Omental fat pad (tissue), 4 donors: Measurements from ENCODE around the gene TMEM255A. TPM values are rescaled to one million over a fixed set of nuclear protein-coding genes. Genes with fewer than 3 reads are reported as not detected.
A peak's percentile ranks its signal among the peaks of the same experiment; 100 is the strongest.

Experiments
- ATAC-seq: fragments of 150-250 bp; one replicate; pipeline ENCODE4 v1.9.1; 2016; ENCODE audit warnings: mild to moderate bottlenecking, moderate library complexity; ENCODE audit not compliant: low FRiP score
- DNase-seq: peaks from one replicate; pipeline ENCODE4 v3.0.0-alpha.2; 2019; ENCODE audit warnings: low spot score
- CTCF ChIP-seq, 3 donors: fragments of 450-650 bp; IDR thresholded peaks; one replicate each; pipeline ENCODE4 v1.5.1; 2016 to 2017; ENCODE audit warnings: antibody characterized with exemption in 3 of 3, mild to moderate bottlenecking in 3 of 3, moderate library complexity in 2 of 3
- total RNA-seq, 4 donors: library from RNA; depleted of rRNA; stranded (reverse); fragments of >200 nt; gene quantifications; one replicate each; pipeline ENCODE4 v1.1.0, GENCODE V29; 2016

TMEM255A gene
- total RNA-seq, 4 donors from 2014 or later, result 1.1 to 12.0 (median 4.8) TPM

DNA sequence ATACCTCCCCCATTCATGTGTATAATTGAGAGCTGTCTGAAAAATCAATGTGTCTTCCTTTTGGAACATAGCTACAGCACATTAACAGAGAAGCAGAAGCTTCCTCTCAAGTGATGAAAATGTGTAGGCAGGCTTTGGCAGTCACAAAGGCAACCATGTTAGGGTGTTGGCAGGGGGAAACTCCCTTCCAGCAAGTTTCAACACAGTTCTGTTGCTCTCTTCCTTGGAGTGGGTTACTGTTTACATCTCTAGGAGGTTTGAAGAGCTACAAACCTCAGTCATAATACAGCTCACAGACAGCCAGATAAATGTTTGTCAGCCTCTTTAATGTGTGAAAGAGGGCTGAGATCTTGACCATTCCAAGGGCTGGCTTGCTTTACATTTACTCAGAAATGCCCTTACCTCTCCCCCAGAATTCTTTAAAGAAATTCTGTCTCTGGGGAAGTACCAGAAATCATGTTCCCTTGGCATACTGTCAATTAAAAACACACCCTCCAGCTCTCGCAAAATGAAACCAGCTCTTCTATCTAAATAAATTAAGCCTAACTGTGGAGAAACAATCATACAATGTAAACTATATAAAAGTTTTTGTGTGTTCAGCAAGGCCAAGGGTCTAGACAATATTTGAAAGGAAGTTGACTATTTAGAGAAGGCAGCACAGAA, 41.8 kb downstream of the TMEM255A start:
- ATAC-seq (peak; percentile 93), DNase-seq (no peak)
- TF ChIP-seq CTCF (IDR thresholded peaks at IDR 0.05), result no peak

GRCh38 chrX:120264341-120264740, 46.9 kb downstream of the TMEM255A start:
- DNase-seq (no peak), ATAC-seq (no peak)
- TF ChIP-seq CTCF (IDR thresholded peaks at IDR 0.05), result no peak

DNA sequence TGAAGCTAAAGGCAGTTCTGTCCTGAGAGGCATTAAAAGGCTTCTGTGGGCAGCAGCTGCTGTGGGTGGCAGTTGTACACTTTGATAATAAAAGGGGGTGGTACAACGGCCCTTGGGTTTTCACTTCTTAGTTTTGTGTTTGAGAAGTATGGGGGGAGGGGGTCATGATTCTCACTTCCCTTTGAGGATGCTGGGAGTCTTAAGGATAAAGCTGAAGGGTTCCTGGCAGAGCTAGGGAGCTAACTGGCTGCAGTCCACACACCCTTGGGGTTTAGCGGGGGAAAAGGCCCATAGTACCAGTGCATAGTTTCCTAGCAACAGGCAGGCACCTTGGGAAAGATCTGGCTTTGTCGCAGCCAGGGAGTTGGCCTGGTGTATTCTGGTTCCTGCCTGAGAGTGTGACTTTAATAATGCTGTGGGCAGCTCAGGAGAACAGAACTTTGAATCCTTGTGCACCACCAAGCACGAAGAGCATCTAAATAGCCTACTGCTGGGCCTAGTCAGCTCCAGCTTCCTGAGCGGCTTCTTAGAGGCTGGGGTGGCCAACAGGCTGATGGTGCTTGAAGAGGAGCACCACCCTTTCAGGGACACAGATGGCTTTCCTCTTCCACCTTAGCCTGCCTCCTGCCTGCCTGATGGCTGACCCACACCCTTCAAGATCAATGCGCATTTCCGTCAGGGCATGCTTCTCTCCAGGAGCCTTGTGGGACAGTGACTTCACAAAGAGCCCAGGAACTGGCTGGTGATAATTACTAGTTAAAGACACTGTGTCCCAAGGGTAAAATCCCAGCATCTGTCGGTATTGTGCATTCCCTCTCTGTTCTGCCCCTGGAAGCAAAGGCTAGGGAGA, 48.2 kb downstream of the TMEM255A start:
- DNase-seq (no peak), ATAC-seq (no peak)
- no peak for TF ChIP-seq CTCF (IDR thresholded peaks at IDR 0.05)

- DNase-seq (no peak), ATAC-seq (no peak)
- TF ChIP-seq CTCF (IDR thresholded peaks at IDR 0.05), result no peak
Measured at GRCh38 chrX:120260369-120260768, 50.9 kb downstream of the TMEM255A start.

GRCh38 chrX:120253784-120254183, 57.5 kb downstream of the TMEM255A start:
- ATAC-seq, result no peak
- no peak for DNase-seq
- TF ChIP-seq CTCF (IDR thresholded peaks at IDR 0.05), result no peak

DNA sequence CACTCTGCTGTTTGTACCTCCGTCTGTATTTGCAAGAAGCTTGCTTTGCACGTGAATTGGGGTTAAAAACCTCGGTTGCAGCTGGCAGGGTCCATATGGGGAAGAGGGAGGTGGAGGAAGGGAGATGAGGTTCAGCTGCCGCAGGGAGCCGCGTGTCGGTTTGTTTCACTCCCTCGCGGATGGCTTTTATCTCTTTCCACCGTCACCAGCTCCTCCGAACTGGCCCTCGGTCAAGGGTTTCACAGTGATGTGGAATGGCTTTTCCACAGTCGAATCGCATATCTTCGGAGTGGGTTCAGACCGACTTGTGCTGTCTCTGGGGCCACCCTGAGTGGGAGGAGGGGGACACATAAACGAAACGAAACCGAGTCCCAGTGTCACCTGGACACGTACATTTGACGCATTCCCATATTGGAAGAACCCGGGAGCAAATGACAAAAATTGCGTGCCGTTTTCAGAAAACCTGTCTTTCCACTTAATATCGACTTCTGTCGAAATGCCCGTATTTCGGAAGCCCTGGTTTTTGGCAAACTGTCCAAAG, 59.7 kb downstream of the TMEM255A start:
- TF ChIP-seq CTCF (IDR thresholded peaks at IDR 0.05), result no peak
- DNase-seq (no peak), ATAC-seq (no peak)
